ENCODE measurements around the gene PGM2L1. TPM values are rescaled to one million over a fixed set of nuclear protein-coding genes. Genes with fewer than 3 reads are reported as not detected.

Gene PGM2L1
- total and polyA plus RNA-seq, 2 of the 13 experiments (the other 11 are each of a cell fraction or from before 2014, with no cell fraction given): 0.57 to 1.2 TPM

DNA sequence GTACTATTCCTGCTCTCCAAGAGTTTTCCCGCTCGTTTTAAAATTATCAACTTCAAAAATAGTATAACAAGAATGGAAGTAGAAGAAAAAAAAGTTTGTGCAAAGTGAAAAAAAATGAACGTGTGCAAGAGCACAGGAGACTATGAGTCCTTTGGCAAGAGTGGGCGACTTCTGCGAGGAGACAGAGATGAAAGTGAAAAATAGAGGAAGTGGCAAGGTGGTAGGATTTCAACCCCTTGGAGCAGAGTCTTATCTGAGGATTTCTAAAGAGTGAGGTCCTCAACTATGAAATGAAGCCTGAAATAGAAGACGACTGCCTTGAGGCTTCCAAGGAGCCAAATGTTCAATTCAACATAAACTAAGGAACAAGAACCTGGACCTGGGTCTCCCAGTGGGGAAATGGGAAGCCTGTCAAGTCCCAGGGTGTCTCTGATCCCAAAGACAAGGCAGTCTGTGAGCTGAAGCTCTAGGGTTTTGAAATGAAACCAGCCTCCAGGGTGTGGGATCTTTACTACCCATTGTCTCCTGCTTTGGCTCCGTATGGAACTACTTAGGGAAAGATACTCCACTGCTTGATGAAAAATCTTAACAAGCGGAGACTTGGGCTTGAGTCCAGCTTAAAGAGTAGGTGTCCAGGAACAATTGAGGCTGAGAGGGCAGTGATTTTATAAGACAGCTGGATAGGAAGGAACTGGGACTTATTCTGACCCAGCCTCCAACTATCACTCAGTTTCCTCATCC is 91.6 kb downstream of the PGM2L1 start:
- CTCF ChIA-PET (ENCODE audit: low intra/inter-chr PET ratio, low total read pairs): no interaction called here
- intact Hi-C loops (cut with micrococcal nuclease; ENCODE audit: unreplicated experiment): no loop called here
- no peaks in the 10 kb centered on the region for H3K79me2 ChIP-seq (ENCODE audit: insufficient read depth, low read length)
- H3K9me3 ChIP-seq (ENCODE audit: low read length): no peaks in the 10 kb centered on the region
- 15% methylated on average over 8 of the region's 8 CpGs for WGBS (ENCODE audit: low lambda C conversion rate)
- BruUV-seq (replicated peaks): no TSS peak
- ATAC-seq (no peak), FAIRE-seq (no peak), DNase-seq (ENCODE audit: low spot score) (no peak)
- no peak overlapping the region for H3K9ac ChIP-seq (ENCODE audit: insufficient read depth, low read depth, low read length)
- POLR2A ChIA-PET: no interaction called here
- H2AFZ ChIP-seq (ENCODE audit: low read length): no peak overlapping the region
- in situ Hi-C loops (cut with HindIII; ENCODE audit: extremely low pct_ligation_motif_present, low pct_unique_long_range_greater_than_20kb): no loop called here
- H3K4me3 ChIP-seq (replicated peaks in 1 of 3; ENCODE audit: insufficient read depth in 1 of 3, low read depth in 2 of 3, low read length in 3 of 3): no peak overlapping the region
- no peak overlapping the region for H3K27ac ChIP-seq (ENCODE audit: extremely low read length, insufficient read depth, low read length)
- no peaks in the 10 kb centered on the region for H4K20me1 ChIP-seq (ENCODE audit: insufficient read depth, low read length)
- H3K27me3 ChIP-seq (ENCODE audit: control insufficient read depth in 1 of 2, insufficient read depth in 2 of 2, low read length in 2 of 2): peaks cover 1 to 20% of the 10 kb centered on the region in 2 experiments; a peak in 3 of 5 replicates
- TF ChIP-seq, protein P1, sequence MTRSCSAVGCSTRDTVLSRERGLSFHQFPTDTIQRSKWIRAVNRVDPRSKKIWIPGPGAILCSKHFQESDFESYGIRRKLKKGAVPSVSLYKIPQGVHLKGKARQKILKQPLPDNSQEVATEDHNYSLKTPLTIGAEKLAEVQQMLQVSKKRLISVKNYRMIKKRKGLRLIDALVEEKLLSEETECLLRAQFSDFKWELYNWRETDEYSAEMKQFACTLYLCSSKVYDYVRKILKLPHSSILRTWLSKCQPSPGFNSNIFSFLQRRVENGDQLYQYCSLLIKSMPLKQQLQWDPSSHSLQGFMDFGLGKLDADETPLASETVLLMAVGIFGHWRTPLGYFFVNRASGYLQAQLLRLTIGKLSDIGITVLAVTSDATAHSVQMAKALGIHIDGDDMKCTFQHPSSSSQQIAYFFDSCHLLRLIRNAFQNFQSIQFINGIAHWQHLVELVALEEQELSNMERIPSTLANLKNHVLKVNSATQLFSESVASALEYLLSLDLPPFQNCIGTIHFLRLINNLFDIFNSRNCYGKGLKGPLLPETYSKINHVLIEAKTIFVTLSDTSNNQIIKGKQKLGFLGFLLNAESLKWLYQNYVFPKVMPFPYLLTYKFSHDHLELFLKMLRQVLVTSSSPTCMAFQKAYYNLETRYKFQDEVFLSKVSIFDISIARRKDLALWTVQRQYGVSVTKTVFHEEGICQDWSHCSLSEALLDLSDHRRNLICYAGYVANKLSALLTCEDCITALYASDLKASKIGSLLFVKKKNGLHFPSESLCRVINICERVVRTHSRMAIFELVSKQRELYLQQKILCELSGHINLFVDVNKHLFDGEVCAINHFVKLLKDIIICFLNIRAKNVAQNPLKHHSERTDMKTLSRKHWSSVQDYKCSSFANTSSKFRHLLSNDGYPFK (CRISPR knock-in tag; IDR thresholded peaks at IDR 0.05; ENCODE audit: borderline replicate concordance): no peak
- TF ChIP-seq AGO1 (IDR thresholded peaks at IDR 0.05; ENCODE audit: low read depth, low read length, poor library complexity, severe bottlenecking) (no peak), ZNF354B (CRISPR knock-in tag; IDR thresholded peaks at IDR 0.05) (no peak), CCAR2 (optimal IDR thresholded peaks at IDR 0.05; ENCODE audit: low read depth, low read length) (no peak), BORCS8-MEF2B (CRISPR knock-in tag; IDR thresholded peaks at IDR 0.05) (no peak), SATB2 (CRISPR knock-in tag; IDR thresholded peaks at IDR 0.05) (no peak), CHCHD3 (CRISPR knock-in tag; IDR thresholded peaks at IDR 0.05) (no peak), ZNF33B (CRISPR knock-in tag; IDR thresholded peaks at IDR 0.05) (no peak)
- TF ChIP-seq, protein P2, sequence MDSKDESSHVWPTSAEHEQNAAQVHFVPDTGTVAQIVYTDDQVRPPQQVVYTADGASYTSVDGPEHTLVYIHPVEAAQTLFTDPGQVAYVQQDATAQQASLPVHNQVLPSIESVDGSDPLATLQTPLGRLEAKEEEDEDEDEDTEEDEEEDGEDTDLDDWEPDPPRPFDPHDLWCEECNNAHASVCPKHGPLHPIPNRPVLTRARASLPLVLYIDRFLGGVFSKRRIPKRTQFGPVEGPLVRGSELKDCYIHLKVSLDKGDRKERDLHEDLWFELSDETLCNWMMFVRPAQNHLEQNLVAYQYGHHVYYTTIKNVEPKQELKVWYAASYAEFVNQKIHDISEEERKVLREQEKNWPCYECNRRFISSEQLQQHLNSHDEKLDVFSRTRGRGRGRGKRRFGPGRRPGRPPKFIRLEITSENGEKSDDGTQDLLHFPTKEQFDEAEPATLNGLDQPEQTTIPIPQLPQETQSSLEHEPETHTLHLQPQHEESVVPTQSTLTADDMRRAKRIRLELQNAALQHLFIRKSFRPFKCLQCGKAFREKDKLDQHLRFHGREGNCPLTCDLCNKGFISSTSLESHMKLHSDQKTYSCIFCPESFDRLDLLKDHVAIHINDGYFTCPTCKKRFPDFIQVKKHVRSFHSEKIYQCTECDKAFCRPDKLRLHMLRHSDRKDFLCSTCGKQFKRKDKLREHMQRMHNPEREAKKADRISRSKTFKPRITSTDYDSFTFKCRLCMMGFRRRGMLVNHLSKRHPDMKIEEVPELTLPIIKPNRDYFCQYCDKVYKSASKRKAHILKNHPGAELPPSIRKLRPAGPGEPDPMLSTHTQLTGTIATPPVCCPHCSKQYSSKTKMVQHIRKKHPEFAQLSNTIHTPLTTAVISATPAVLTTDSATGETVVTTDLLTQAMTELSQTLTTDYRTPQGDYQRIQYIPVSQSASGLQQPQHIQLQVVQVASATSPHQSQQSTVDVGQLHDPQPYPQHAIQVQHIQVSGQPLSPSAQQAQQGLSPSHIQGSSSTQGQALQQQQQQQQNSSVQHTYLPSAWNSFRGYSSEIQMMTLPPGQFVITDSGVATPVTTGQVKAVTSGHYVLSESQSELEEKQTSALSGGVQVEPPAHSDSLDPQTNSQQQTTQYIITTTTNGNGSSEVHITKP (CRISPR knock-in tag; IDR thresholded peaks at IDR 0.05; ENCODE audit: low read depth): no peak
- TF ChIP-seq, protein P3, sequence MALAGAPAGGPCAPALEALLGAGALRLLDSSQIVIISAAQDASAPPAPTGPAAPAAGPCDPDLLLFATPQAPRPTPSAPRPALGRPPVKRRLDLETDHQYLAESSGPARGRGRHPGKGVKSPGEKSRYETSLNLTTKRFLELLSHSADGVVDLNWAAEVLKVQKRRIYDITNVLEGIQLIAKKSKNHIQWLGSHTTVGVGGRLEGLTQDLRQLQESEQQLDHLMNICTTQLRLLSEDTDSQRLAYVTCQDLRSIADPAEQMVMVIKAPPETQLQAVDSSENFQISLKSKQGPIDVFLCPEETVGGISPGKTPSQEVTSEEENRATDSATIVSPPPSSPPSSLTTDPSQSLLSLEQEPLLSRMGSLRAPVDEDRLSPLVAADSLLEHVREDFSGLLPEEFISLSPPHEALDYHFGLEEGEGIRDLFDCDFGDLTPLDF (CRISPR knock-in tag; IDR thresholded peaks at IDR 0.05): no peak
- TF ChIP-seq, protein P4, sequence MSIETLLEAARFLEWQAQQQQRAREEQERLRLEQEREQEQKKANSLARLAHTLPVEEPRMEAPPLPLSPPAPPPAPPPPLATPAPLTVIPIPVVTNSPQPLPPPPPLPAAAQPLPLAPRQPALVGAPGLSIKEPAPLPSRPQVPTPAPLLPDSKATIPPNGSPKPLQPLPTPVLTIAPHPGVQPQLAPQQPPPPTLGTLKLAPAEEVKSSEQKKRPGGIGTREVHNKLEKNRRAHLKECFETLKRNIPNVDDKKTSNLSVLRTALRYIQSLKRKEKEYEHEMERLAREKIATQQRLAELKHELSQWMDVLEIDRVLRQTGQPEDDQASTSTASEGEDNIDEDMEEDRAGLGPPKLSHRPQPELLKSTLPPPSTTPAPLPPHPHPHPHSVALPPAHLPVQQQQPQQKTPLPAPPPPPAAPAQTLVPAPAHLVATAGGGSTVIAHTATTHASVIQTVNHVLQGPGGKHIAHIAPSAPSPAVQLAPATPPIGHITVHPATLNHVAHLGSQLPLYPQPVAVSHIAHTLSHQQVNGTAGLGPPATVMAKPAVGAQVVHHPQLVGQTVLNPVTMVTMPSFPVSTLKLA (IDR thresholded peaks at IDR 0.05): no peak
- H3K4me1 ChIP-seq (ENCODE audit: insufficient read depth, low read length): peaks cover 5% of the 10 kb centered on the region
- no peak overlapping the region for H3K4me2 ChIP-seq (ENCODE audit: low read depth, low read length)
- H3K36me3 ChIP-seq (replicated peaks in 1 of 2; ENCODE audit: control insufficient read depth in 1 of 2, insufficient read depth in 2 of 2, low read length in 2 of 2): no peaks in the 10 kb centered on the region
